Testis (tissue), 2 donors: Measurements from ENCODE around the gene TRUB2.

Source experiments
- POLR2A ChIP-seq: fragments of 450-650 bp; IDR thresholded peaks from one replicate; pipeline ENCODE4 v1.6.1; 2017; ENCODE audit warnings: antibody characterized with exemption, mild to moderate bottlenecking, moderate library complexity
- TF ChIP-seq, protein P1 (sequence below), 3 experiments: fragments of 450-650 bp in 2 of 3; fragments of 200-600 bp in 1 of 3; sonication (generic) in 1 of 3; IDR thresholded peaks; one replicate each; pipeline ENCODE4 v1.5.1; 2016 to 2019; ENCODE audit warnings: antibody characterized with exemption in 3 of 3, mild to moderate bottlenecking in 2 of 3, moderate library complexity in 1 of 3

DNA sequence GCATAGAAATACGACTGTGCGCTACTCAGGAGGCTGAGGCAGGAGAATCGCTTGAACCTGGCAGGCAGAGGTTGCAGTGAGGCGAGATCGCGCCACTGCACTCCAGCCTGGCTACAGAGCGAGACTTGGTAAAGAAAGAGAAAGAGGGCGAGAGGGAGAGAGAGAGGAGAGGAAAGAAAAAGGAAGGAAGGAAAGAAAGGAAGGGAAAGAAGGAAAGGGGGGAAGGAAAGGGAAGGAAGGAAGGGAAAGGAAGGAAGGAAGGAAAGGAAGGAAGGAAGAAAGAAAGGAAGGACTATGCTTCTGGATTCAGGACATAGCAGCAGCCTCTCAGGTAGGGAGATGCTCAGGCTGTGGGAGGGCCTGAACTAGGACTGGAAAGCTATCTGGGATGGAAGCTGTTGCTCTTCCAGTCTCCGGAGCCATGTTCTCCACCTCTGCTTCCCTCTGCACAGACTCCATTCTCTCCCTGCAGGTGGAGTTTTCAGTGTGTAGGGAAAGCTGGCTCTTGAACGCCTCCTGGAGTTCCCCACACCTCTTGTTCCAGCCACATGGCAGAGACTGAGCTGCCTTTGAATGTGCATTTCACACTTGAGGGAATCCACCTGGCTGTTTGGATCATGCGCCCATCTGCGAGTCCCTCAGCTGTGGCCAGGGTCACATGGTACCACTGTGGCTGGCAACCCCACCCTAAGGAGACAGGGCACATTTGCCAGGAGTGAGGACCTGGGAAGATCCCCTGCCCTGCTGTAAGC is 37.0 kb downstream of the TRUB2 start:
- TF ChIP-seq, protein P1, sequence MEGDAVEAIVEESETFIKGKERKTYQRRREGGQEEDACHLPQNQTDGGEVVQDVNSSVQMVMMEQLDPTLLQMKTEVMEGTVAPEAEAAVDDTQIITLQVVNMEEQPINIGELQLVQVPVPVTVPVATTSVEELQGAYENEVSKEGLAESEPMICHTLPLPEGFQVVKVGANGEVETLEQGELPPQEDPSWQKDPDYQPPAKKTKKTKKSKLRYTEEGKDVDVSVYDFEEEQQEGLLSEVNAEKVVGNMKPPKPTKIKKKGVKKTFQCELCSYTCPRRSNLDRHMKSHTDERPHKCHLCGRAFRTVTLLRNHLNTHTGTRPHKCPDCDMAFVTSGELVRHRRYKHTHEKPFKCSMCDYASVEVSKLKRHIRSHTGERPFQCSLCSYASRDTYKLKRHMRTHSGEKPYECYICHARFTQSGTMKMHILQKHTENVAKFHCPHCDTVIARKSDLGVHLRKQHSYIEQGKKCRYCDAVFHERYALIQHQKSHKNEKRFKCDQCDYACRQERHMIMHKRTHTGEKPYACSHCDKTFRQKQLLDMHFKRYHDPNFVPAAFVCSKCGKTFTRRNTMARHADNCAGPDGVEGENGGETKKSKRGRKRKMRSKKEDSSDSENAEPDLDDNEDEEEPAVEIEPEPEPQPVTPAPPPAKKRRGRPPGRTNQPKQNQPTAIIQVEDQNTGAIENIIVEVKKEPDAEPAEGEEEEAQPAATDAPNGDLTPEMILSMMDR (IDR thresholded peaks at IDR 0.05): no peak
- TF ChIP-seq POLR2A: no peak
